Measurements from ENCODE around the gene GHRH. TPM values are rescaled to one million over a fixed set of nuclear protein-coding genes. Genes with fewer than 3 reads are reported as not detected.
A peak's percentile ranks its signal among the peaks of the same experiment; 100 is the strongest.

The GHRH gene
- total and polyA plus RNA-seq, 8 donors, result 0.80 TPM; not detected in 7

- no peak for DNase-seq
- Histone ChIP-seq H3K27me3 (no peaks in the 10 kb centered on the region), H3K4me1 (peaks cover 0 to 5% (median 0%) of the 10 kb centered on the region in 3 donors), H3K27ac (no peak overlapping the region), H3K4me3 (no peak overlapping the region), H3K9me3 (no peaks in the 10 kb centered on the region), H3K36me3 (peaks cover 7 to 89% (median 64%) of the 10 kb centered on the region in 3 donors)
- WGBS, 2 donors, result 81 to 87% methylated on average over 6 of the region's 6 CpGs
- no peak for FAIRE-seq
- intact Hi-C loops (cut with DNase I), result no loop called here
- no peak for TF ChIP-seq CTCF (IDR thresholded peaks at IDR 0.05)
- ATAC-seq, result no peak
Measured at GRCh38 chr20:37228082-37228481, 33.5 kb downstream of the GHRH start.

- no peak for FAIRE-seq
- DNase-seq, result peak in 2 of 6 donors; percentile 15 to 32
- intact Hi-C loops (cut with DNase I), result no loop called here
- peak in 3 of 4 donors; percentile 36 to 51 (median 42) for ATAC-seq
- H3K4me1 ChIP-seq, result peaks cover 7 to 8% (median 7%) of the 10 kb centered on the region in 3 donors
- no peaks in the 10 kb centered on the region for H3K27me3 ChIP-seq
- H3K4me3 ChIP-seq, result no peak overlapping the region
- H3K27ac ChIP-seq, result no peak overlapping the region
- TF ChIP-seq CTCF (IDR thresholded peaks at IDR 0.05), result no peak
- peaks cover 7 to 80% (median 64%) of the 10 kb centered on the region in 3 donors for H3K36me3 ChIP-seq
- no peaks in the 10 kb centered on the region for H3K9me3 ChIP-seq
- 86 to 93% methylated on average over 3 of the region's 3 CpGs for WGBS, 2 donors
Measured at GRCh38 chr20:37226889-37227288, 34.7 kb downstream of the GHRH start.

- Histone ChIP-seq H3K4me1 (peaks cover 7 to 9% (median 7%) of the 10 kb centered on the region in 3 donors), H3K4me3 (no peak overlapping the region), H3K9me3 (no peaks in the 10 kb centered on the region), H3K36me3 (peaks cover 0 to 65% (median 53%) of the 10 kb centered on the region in 3 donors), H3K27ac (no peak overlapping the region), H3K27me3 (no peaks in the 10 kb centered on the region)
- FAIRE-seq (no peak), ATAC-seq (no peak), DNase-seq (no peak)
- WGBS, 2 donors, result 76 to 77% methylated on average over 5 of the region's 5 CpGs
- TF ChIP-seq CTCF (IDR thresholded peaks at IDR 0.05), result no peak
- intact Hi-C loops (cut with DNase I), result no loop called here
Measured at GRCh38 chr20:37225146-37225545, 36.5 kb downstream of the GHRH start.

GRCh38 chr20:37223053-37223452 is 38.6 kb downstream of the GHRH start:
- no peak overlapping the region for H3K27ac ChIP-seq
- intact Hi-C loops (cut with DNase I), result no loop called here
- no peak for FAIRE-seq
- peak; percentile 64 to 87 (median 76) for ATAC-seq
- peaks cover 7 to 9% (median 7%) of the 10 kb centered on the region in 3 donors for H3K4me1 ChIP-seq
- H3K27me3 ChIP-seq, result no peaks in the 10 kb centered on the region
- H3K36me3 ChIP-seq, result peaks cover 0 to 44% (median 35%) of the 10 kb centered on the region in 3 donors
- no peak overlapping the region for H3K4me3 ChIP-seq
- DNase-seq, result no peak
- TF ChIP-seq CTCF (IDR thresholded peaks at IDR 0.05), result no peak
- H3K9me3 ChIP-seq, result no peaks in the 10 kb centered on the region

GRCh38 chr20:37222086-37222485 is 39.5 kb downstream of the GHRH start:
- no peak for FAIRE-seq
- no peak for TF ChIP-seq CTCF (IDR thresholded peaks at IDR 0.05)
- Histone ChIP-seq H3K4me3 (no peak overlapping the region), H3K27ac (no peak overlapping the region), H3K27me3 (no peaks in the 10 kb centered on the region), H3K4me1 (peaks cover 7 to 9% (median 7%) of the 10 kb centered on the region in 3 donors), H3K9me3 (no peaks in the 10 kb centered on the region), H3K36me3 (peaks cover 0 to 35% (median 32%) of the 10 kb centered on the region in 3 donors)
- intact Hi-C loops (cut with DNase I), result no loop called here
- no peak for DNase-seq
- no peak for ATAC-seq
- WGBS, 2 donors, result 89 to 94% methylated on average over 4 of the region's 4 CpGs

Data from pancreas (tissue), 10 donors.